ENCODE data around the gene SYT1.
A peak's percentile ranks its signal among the peaks of the same experiment; 100 is the strongest.

SYT1 gene

DNA sequence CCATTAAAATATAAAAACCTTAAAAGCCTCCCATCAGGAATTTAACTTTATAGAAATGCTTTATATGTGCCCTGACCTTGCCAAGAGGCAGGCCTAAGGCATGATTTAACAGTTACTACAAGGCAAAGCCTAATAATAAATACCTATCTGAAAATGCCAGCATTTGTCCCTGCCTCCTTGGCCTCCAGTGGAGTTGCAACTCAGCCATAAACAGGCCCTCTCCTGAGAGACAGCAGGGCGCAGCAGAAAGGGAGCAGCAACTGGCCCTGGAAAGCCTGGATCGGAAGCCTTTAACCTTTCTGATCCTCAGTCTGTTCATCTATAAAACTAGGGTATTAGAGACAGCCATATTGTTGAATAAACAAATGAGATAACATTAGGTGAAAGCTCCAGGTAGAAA, 501.8 kb downstream of the SYT1 start:
- H3K27ac ChIP-seq, result no peak overlapping the region
- H2AFZ ChIP-seq, result peak overlapping the region; percentile 14
- no peak overlapping the region for H3K4me2 ChIP-seq (ENCODE audit: low read length)
- no peak overlapping the region for H3K9ac ChIP-seq
- no peaks in the 10 kb centered on the region for H3K36me3 ChIP-seq (ENCODE audit: control insufficient read depth, insufficient read depth, low read length)
- no peaks in the 10 kb centered on the region for H3K27me3 ChIP-seq (ENCODE audit: control insufficient read depth, insufficient read depth, low read length)
- no peaks in the 10 kb centered on the region for H3K4me1 ChIP-seq
- H3K79me2 ChIP-seq, result no peaks in the 10 kb centered on the region
- H3K4me3 ChIP-seq (ENCODE audit: low read depth, low read length), result no peak overlapping the region
- TF ChIP-seq, protein P1, sequence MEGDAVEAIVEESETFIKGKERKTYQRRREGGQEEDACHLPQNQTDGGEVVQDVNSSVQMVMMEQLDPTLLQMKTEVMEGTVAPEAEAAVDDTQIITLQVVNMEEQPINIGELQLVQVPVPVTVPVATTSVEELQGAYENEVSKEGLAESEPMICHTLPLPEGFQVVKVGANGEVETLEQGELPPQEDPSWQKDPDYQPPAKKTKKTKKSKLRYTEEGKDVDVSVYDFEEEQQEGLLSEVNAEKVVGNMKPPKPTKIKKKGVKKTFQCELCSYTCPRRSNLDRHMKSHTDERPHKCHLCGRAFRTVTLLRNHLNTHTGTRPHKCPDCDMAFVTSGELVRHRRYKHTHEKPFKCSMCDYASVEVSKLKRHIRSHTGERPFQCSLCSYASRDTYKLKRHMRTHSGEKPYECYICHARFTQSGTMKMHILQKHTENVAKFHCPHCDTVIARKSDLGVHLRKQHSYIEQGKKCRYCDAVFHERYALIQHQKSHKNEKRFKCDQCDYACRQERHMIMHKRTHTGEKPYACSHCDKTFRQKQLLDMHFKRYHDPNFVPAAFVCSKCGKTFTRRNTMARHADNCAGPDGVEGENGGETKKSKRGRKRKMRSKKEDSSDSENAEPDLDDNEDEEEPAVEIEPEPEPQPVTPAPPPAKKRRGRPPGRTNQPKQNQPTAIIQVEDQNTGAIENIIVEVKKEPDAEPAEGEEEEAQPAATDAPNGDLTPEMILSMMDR (IDR thresholded peaks at IDR 0.05), result no peak
- H3K9me3 ChIP-seq (ENCODE audit: control insufficient read depth, low read length), result no peaks in the 10 kb centered on the region

DNA sequence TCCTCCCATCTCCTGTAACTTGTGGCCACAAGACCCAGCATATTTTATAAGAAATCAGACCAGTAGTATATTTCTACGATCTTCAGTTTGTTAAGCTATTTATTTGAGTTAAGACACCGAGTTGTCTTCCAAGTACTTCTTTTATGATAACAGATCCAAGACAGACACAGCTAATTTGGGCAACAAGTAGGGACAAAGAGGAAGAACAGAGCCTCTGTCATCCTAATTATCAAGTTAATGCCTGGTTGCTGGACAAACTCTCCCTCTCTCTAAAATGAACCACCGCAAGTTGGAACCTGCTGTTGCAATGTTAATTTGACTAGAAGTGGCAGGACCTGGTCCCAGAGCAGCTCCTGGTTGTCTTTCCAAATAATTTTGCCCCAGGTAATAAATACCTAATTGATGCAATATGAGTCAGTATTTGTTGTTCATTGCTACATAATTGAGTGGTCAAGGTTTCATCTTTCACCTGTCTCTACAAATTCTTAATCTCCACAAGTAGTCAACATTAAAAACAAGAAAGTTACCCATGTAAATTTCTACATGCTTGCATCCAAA, 502.5 kb downstream of the SYT1 start:
- Histone ChIP-seq H3K27me3 (ENCODE audit: control insufficient read depth, insufficient read depth, low read length) (no peaks in the 10 kb centered on the region), H3K4me2 (ENCODE audit: low read length) (no peak overlapping the region)
- TF ChIP-seq, protein P1 (IDR thresholded peaks at IDR 0.05), result no peak

DNA sequence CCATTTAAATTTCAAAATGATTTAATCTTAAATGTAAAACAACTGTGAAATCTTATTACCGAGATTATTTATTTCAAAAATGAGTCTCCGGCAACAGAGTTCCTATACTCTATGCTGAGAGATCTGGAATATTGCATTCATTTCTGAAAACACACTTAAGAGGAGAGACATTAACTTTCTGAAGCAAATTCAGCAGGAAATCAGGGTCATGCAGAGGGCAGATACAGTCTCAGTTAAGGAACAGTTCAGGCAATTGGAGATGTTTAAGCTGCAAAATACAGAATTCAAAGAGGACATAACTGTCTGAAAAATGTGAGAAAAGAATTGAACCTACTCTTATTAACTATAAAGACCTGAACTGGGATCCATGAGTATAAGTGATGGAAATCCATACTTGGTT, 505.4 kb downstream of the SYT1 start:
- no peak overlapping the region for H3K4me2 ChIP-seq (ENCODE audit: low read length)
- no peaks in the 10 kb centered on the region for H3K79me2 ChIP-seq
- no peaks in the 10 kb centered on the region for H3K36me3 ChIP-seq (ENCODE audit: control insufficient read depth, insufficient read depth, low read length)
- no peaks in the 10 kb centered on the region for H3K4me1 ChIP-seq
- H3K27ac ChIP-seq, result no peak overlapping the region
- TF ChIP-seq, protein P1 (IDR thresholded peaks at IDR 0.05), result no peak
- no peak overlapping the region for H2AFZ ChIP-seq
- H3K9ac ChIP-seq, result no peak overlapping the region
- H3K27me3 ChIP-seq (ENCODE audit: control insufficient read depth, insufficient read depth, low read length), result no peaks in the 10 kb centered on the region
- no peak overlapping the region for H3K4me3 ChIP-seq (ENCODE audit: low read depth, low read length)
- no peaks in the 10 kb centered on the region for H3K9me3 ChIP-seq (ENCODE audit: control insufficient read depth, low read length)

More for the DNA sequence above, 502.5 kb downstream of the SYT1 start:
- no peaks in the 10 kb centered on the region for H3K79me2 ChIP-seq
- no peaks in the 10 kb centered on the region for H3K9me3 ChIP-seq (ENCODE audit: control insufficient read depth, low read length)
- no peaks in the 10 kb centered on the region for H3K36me3 ChIP-seq (ENCODE audit: control insufficient read depth, insufficient read depth, low read length)
- H3K9ac ChIP-seq, result no peak overlapping the region
- H3K4me3 ChIP-seq (ENCODE audit: low read depth, low read length), result no peak overlapping the region
- H2AFZ ChIP-seq, result no peak overlapping the region
- H3K27ac ChIP-seq, result no peak overlapping the region
- H3K4me1 ChIP-seq, result no peaks in the 10 kb centered on the region

DNA sequence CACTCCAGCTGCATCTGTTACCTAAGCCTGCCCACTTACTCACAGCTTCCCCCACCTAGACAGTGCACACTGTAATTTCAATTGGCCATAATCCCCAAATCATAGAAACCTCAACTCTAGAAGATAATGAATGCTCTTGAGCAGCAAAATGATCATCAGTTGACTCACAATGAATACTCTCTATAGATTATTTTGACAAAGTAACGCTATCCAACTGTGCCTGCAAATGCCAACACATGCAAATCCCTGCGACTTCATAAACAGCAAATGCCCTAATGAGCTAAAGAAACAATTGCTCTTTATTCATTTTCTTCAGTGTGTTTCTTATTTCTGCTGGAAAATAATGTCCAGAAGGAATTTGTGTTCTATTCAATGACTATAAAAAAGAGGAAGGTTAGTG, 506.7 kb downstream of the SYT1 start:
- no peaks in the 10 kb centered on the region for H3K36me3 ChIP-seq (ENCODE audit: control insufficient read depth, insufficient read depth, low read length)
- no peaks in the 10 kb centered on the region for H3K27me3 ChIP-seq (ENCODE audit: control insufficient read depth, insufficient read depth, low read length)
- H3K27ac ChIP-seq, result no peak overlapping the region

More for the DNA sequence above, 506.7 kb downstream of the SYT1 start:
- no peak overlapping the region for H2AFZ ChIP-seq
- no peaks in the 10 kb centered on the region for H3K4me1 ChIP-seq
- H3K4me3 ChIP-seq (ENCODE audit: low read depth, low read length), result no peak overlapping the region
- H3K9ac ChIP-seq, result no peak overlapping the region
- no peaks in the 10 kb centered on the region for H3K79me2 ChIP-seq
- H3K9me3 ChIP-seq (ENCODE audit: control insufficient read depth, low read length), result no peaks in the 10 kb centered on the region
- no peak overlapping the region for H3K4me2 ChIP-seq (ENCODE audit: low read length)
- TF ChIP-seq, protein P1 (IDR thresholded peaks at IDR 0.05), result no peak

All from parathyroid adenoma (tissue), 2 donors.